Stimulated activated CD4-positive, alpha-beta T cell treated with anti-CD3 and anti-CD28 coated beads, Interleukin-4, amount 100 ng/mL, for 1 hour (primary cell): ENCODE results near the gene DEFB129.
"Not testable (repeated sequence)": the region's sequence is repeated elsewhere in the genome, so short reads cannot be mapped to it uniquely, and the experiment has no call there.

Experiments used
- DNase-seq: peaks from one replicate; pipeline ENCODE4 v3.0.0-alpha.2; 2020

Gene DEFB129, protein sequence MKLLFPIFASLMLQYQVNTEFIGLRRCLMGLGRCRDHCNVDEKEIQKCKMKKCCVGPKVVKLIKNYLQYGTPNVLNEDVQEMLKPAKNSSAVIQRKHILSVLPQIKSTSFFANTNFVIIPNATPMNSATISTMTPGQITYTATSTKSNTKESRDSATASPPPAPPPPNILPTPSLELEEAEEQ

DNA sequence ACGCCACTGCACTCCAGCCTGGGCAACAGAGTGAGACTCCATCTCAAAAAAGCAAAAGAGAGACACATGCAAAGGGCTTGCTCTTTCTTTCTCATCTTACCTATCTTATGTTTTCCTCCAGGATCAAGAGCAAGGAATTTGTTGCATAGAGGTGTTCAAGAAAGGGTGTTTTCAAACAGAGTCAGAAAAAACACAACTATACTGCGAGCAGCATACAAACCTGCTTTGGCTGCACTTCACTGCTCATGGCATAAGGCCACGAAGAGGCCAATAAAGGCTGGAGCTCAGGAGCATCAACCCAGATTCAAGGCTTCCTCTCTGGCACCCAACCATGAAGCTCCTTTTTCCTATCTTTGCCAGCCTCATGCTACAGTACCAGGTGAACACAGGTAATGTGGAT lies at the start of gene DEFB129:
Gene DEFB129, plus strand, starts transcription at position 301 of the 400 bp plus-strand sequence. Its CDS starts 31 bp downstream, at position 332.
- DNase-seq = no peak

DNA sequence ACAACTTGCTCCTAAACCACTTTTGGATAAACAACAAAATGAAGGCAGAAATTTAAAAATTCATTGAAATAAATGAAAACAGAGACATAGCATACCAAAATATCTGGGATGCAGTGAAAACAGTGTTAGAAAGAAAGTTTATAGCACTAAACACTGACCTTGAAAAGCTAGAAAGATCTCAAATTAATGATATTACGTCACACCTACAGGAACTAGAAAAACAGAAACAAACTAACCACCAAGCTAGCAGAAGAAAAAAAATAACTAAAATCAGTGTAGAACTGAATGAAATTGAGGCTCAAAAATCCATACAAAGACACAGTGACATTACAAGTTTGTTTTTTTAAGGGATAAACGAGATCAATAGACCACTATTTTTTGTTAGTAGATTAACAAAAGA lies 42.8 kb upstream of the DEFB129 start:
- DNase-seq = no peak

DNA sequence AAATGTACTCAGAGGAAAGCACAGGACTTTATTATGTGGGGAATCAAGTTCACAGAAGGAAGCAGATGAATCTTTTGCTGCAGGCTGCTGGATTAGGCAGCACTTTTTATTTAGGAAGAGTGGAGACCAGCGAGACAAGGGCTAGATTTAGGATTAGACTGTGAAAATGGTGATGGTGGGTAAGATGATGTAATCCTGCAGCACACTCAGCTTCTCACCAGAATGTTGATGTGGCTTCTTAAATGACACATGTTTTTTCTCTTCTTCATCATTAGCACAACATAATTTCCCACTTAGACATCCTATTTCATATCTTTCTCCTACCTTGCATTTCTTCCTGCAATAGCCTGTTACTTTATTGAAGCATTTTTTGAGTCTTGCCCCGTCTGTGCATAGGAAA lies 39.3 kb upstream of the DEFB129 start:
- DNase-seq = no peak

DNA sequence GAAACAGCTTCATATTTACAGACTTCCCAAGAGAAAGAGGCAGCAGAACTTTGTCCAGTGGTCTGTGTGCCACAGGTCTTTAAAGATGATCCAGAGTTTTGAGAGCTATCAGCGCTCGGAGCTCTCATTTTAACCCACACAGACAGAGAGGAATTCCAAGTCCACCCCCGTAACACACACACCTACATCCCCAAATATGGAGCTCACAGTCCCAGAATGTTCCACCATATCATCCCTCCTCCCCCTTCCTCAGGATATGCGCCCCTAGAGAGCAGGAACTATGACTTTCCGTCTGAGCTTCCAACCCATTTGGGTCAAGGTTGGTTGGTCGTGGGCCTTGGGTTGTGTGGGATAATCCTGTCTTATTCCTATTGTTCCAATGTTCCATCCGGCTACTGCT lies 37.4 kb upstream of the DEFB129 start, which contains the start of gene DEFB128:
Gene DEFB128, minus strand, starts transcription at position 101 of the 400 bp plus-strand sequence. Its CDS starts 88 bp downstream, at position 13.
- DNase-seq = no peak

DNA sequence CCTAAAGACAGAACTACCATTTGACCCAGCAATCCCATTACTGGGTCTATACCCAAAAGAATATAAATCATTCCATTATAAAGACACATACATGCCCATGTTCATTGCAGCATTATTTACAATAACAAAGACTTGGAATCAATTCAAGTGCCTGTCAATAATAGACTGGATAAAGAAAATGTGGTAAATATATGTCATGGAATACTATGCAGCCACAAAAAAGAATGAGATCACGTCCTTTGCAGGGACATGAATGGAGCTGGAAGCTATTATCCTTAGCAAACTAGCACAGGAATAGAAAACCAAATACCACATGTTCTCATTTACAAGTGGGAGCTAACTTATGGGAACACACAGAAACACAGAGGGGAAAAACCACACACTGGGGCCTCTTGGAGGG lies 28.8 kb upstream of the DEFB129 start:
- no peak for DNase-seq

DNA sequence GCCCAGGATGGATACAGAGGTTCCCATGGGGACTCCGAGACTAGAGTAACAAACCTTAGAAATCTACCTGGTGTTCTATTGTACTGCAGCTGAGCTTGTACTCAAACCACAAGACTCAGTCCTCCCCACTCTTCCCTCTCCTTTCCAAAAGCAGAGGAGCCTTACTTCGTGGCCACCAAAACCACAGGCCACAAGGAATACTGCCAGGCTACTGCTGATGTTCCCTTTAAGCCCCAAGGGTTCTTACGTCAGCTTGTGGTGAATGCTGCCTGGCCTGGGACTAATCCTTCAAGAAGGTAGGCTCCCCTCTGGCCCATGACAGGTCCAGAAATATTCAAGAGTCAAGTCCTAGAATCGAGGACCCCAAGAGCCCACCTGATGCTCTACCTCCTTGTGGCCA lies 27.1 kb upstream of the DEFB129 start:
- no peak for DNase-seq

DNA sequence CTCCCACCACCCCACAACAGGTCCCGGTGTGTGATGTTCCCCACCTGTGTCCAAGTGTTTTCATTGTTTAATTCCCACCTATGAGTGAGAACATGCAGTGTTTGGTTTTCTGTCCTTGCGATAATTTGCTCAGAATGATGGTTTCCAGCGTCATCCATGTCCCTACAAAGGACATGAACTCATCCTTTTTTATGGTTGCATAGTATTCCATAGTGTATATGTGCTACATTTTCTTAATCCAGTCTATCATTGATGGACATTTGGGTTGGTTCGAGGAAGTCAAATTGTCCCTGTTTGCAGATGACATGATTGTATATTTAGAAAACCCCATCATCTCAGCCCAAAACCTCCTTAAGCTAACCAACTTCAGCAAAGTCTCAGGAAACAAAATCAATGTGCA lies 23.4 kb upstream of the DEFB129 start:
- not testable (repeated sequence) for DNase-seq

DNA sequence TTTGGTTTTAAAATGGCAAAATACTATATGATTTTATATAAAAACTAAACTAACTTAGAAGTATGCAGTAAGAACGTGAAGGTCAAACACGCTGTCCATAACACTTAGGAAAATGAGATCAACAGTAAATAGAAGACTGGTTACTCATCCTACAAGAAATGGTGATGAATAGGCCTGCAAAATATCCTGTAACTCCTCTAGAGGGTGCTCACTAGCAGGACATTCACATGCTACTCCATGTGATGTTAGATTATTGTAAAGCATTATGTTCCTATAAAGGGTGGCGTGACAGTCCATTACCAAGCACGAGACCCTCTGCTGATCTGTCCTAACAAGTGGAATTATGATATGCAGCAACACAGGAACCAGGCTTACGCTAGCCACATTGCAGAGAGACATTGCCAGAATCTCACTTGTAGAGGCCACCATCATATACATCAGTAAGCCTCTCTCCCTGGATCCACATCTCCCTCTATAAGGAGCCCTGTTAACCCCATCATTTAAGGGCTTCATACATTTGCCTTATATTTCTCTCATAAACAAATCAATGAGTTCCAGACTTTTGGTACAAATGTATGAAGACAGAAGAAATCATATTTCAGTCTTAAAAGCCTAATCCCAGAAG lies 18.0 kb upstream of the DEFB129 start:
- DNase-seq = no peak

DNA sequence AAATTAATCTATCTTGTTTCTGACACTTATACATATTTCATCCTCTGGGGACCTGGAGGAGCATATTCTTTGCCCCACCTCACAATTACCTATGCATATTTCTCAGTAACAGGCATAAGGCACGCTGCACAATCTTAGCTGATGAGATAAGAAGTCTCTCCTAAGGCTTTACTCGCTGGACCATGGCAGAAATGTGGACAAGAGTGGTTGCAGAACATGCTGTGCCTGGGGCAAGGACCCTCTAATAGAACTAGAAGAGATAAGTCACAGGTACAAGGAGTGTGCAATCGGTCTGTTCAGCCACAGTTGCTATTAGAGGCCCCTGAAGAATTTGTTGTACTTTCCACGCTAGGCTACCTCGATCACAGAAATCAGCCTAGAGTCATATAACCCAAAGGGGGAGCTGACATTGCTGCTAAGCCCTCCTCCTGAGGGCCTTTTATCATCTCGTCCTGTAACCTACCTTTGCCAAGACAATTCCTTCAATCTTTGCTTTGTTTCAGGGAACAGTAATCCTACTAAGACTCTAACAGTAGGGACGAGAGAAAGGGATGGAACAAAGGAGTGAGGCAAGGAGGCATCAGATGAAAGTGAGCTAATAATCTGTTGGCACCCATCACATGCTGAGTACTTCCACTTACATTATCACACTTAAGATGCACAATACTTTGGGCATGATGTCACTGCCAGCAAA lies 16.1 kb upstream of the DEFB129 start:
- DNase-seq = no peak

DNA sequence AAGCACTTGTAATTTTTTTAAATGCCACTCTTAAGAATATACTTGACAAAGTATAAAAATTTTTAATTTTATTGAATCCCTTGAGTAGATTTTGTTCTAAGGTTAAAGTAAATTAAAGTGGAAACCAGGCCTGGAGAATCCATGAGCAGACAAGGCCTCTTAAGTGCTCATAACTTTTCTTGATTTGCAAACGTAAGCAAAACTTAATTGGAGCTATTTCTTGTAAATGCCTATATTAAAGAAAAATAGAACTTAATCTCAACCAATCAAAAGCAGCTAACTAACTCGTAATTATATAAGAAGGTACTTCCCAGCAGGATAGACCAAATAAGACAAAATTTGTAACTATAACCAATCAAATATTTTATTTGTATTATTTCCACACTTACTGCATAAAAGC lies 12.7 kb upstream of the DEFB129 start:
- DNase-seq = no peak

DNA sequence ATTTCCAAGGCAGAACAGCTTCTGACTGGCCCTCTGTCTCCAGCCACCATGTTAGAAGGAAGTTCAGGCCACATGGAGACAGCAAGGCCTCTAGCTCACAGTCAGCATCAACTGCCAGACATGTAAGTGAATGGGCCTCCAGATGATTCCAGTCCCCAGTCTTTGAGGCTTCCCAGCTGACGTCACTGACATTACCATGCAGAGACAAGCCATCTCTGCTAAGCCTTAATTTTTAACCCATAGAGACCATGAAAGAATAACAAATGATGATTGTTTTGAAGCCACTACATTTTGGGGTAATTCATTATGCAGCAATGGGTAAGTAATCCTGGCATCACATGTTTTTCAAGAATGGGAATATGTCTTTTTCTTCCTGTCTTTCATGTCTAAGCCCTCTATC lies 11.3 kb upstream of the DEFB129 start:
- no peak for DNase-seq

DNA sequence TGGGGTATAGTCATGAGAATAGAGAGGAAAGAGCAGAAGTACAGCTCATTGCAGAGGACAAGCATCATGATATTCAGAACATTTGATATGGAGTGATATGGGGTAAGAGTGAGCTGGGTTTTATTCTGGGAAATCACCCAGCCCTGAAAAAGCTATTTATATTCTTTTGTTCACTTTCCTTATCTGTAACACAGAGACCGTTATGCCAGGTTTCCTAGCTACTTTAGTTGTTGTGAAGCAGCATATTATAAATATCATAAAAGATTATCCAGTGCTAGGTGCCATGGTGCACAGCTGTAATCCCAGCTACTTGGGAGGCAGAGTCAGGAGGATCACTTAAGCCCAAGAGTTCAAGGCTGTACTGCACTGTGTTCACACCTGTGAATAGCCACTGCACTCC lies 9.8 kb upstream of the DEFB129 start:
- no peak for DNase-seq

DNA sequence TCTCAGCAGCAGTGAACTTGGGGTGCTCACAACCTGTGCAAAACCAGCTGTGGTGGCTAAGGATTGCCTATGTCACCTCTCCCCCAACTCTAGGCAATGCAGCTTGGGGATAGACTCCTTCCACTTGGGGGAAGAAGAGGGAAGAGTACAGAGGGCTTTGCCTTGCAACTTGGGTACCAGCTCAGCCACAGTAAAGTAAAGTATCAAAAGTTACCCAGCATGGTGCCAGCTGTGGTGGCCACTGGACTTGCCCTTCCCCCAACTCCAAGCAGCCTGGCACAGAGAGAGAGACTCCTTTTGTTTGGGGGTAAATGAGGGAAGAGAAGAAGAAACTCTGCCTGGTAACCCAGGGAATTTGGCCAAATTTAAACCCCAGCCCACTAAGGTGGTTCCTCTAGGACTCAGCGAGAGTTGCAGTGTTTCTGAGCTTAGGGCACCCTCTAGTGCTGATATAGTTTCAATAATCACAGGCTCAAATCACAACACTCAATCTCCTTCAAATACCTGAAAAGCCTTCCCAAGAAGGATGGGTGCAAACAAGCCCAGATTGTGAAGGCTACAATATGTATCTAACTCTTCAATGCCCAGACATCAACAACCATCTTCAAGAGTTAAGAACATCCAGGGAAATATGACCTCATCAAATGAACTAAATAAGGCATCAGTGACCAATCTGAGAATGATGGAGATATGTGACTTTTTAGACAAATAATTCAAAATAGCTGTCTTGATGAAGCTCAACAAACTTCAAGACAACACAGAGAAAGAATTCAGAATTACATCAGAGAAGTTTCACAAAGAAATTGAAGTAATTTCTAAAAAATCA lies 7.6 kb upstream of the DEFB129 start:
- DNase-seq = no peak

DNA sequence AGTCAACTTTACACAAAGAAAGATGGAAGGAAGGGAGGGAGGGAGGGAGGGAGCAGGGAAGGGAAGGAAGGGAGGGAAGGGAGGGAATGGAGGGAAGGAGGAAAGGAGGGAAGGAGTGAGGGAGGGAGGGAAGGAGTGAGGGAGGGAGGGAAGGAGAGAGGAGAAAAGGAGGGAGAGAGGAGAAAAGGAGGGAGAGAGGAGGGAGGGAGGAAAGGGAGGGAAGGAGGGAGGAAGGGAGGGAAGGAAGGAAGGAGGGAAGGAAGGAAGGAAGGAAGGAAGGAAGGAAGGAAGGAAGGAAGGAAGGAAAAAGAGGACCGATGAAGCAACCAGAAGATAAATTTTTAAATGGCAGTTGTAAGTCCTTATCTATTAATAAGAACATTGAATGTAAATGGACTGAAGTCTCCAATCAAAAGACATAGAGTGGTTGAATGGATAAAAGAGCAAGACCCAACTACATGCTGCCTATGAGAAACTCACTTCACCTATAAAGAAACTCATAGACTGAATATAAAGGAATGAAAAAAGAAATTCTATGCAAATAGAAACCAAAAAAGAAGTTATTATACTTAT lies 5.7 kb upstream of the DEFB129 start:
- no peak for DNase-seq

DNA sequence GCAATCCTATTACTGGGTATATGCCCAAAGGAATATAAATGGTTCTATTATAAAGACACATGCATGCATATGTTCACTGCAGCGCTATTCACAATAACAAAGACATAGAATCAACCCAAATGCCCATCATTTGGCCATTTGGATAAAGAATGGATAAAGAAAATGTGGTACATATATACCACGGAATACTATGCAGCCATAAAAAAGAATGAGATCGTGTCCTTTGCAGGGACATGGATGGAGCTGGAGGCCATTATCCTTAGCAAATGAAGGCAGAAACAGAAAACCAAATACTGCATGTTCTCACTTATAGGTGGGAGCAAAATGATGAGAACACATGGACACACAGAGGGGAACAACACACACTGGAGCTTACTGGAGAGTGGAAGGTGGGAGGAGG lies 1.2 kb upstream of the DEFB129 start:
- DNase-seq = not testable (repeated sequence)

DNA sequence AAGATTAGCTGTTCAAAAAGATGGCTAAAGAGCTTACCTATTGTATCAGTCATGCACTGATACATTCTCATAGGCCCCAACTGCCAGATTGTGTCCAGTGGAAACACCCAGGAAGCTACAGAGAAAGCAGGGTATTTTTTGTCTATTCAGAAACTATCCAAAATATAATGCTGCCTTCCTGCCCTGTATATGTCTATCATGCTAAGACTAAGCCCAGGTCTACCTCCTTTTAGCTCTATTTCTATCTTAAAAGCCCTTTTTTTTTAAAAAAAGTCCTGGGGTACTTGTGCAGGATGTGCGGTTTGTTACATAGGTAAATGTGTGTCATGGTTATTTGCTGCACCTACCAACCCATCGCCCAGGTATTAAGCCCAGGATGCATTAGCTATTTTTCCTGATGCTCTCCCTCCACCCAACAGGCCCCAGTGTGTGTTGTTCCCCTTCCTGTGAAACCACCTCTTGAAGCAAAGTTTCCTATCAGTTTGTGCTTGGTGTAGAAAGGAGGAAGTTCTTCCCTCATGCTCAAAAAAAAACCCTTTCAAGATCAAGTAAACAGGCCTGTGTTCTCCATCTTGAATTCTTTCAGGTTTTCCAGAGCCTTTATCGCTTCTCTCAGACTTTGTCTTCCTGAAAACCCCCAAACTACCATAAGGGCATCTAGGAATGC lies 514 bp downstream of the DEFB129 start:
- no peak for DNase-seq

DNA sequence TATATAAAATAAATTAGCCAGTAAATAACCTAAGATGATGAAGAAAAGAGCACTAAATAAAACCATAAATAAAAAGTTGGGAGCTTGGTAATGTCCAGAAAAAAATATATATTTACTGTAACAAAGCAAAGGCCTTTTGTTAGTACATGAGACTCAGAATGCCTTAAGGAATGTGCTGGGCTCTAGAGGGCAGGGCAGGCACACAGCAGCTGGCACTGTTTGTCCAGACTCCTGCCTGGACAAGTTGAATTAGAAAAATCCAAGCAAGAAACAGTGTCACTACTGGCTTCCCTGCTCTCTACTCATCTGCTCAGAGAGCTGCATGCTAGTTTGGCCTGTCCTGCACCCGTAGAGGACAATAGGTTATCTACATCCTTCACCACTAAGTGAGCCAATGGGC lies 8.8 kb downstream of the DEFB129 start:
- DNase-seq = no peak

DNA sequence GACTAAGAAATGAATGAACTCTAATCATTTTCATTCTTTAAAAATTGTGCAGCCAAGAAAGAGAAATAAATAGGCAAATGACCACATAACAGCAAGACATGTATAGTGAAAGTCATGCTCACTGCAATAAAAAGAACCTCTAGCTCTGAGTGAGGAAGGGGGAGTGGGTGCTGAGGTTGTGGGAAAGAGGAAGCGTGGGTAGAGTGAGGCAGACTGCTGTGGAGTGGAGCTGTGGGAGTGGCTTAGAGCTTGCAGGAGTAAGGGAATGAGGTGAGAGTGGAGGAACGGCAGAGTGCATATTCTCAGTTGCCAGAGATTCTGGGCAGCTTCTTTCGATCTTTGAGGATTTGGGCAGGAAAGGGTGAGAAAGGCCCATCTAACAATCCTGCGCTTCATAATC lies 10.4 kb downstream of the DEFB129 start:
- DNase-seq = peak; percentile 14

DNA sequence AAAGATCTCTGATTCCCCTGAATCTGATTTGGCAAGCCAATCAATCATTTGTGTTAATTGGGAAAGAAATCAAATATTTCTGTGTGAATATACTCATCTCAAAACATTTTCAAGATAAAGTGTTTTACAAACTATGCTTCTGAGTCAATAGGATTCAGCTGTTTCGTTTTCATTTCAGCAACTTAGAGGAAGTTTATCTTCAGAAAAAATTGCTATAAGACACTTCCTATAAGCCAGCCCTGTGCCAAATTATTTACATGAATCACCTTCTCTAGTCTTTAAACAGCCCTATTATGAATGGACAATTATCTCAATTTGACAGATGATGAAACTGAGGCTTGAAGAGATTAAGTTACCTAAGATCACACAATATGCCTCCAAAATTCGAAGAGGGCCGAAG lies 10.9 kb downstream of the DEFB129 start:
- no peak for DNase-seq

DNA sequence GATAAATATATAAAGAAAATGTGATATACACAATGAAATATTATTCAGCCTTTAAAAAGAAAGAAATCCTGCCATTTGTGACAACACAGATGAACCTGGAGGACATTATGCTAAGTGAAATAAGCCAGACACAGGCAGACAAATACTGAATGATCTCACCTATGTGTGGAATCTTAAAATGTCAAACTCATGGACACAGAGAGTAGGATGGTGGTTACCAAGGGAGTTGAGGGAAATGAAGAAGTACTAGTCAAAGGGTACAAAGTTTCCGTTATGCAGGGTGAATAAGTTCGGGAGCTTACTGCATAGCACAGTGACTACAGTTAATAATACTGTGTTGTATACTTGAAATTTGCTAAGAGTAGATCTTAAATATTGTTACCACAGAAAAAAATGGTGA lies 15.8 kb downstream of the DEFB129 start:
- no peak for DNase-seq

DNA sequence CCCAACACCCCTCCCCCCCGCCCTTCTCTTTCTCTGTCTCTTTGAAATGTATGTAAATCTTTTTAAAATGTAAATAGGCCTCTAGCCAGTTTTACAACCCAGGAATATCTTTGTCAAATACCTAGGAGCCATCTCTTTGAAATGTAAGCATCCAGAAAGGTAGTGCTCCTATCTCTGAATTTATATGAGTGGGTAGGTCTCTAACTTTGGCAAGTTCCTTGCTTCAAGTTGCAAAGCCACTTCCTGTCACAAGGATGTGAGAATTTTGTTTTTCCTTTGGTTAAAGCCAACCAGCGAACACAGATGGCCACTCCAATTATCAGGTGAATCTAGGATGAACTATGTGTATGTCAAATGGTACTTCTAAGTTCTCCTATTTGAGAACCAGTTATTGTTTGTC lies 24.3 kb downstream of the DEFB129 start:
- no peak for DNase-seq

DNA sequence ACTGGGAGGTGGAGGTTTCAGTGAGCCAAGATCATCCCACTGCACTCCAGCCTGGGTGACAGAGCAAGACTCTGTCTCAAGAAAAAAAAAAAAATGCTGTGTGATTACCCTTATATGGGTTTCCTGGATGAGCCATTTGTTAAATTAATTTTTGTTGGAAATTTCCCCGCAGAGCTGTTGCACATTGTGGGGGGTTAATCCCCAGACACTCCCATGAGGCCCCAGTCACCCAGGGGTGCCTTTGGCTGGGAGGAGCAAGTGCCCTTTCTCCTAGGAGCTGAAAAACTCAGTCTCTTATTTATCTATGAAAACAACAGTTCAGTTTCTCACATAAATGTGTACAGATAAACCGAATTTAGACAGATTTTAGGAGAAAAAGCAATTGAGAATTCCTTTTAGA lies 25.7 kb downstream of the DEFB129 start:
- DNase-seq = no peak

DNA sequence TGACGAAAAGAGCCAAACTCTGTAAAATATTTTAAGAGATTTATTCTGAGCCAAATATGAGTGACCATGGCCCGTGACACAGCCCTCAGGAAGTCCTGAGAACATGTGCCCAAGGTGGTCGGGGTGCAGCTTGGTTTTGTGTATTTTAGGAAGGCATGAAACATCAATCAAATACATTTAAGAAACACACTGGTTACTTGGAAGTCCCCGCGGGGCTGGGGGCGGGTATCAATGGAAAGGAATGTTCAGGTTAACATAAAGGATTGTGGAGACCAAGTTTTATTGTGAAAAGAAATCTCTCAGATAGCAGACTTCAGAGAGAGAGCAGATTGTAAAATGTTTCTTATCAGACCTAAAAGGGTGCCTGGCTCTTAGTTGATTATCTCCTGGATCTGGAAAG lies 26.4 kb downstream of the DEFB129 start:
- DNase-seq = not testable (repeated sequence)
